K562 (cell line): ENCODE results near the gene FEN1. TPM values are rescaled to one million over a fixed set of nuclear protein-coding genes. Genes with fewer than 3 reads are reported as not detected.

ENCODE experiments used
- BRF1 ChIP-seq: IDR thresholded peaks from 3 replicates; pipeline ENCODE4 v1.6.1; 2011; ENCODE audit warnings: borderline replicate concordance, mild to moderate bottlenecking; ENCODE audit not compliant: insufficient read length; ENCODE audit errors: extremely low read depth
- CCNT2 ChIP-seq: IDR thresholded peaks from 2 replicates; pipeline ENCODE4 v1.6.1; 2011; ENCODE audit warnings: borderline replicate concordance, low read depth, mild to moderate bottlenecking, moderate library complexity, mixed read lengths, low read length; ENCODE audit not compliant: insufficient read length; ENCODE audit errors: extremely low read depth
- EP400 ChIP-seq: fragments of 450-650 bp; IDR thresholded peaks from 2 replicates; pipeline ENCODE4 v1.6.1; 2017; ENCODE audit warnings: antibody characterized with exemption, mild to moderate bottlenecking, moderate library complexity
- GMEB1 ChIP-seq: fragments of 250-450 bp; sonication (Bioruptor Pico); IDR thresholded peaks from 2 replicates; pipeline ENCODE4 v1.4.0; 2020; ENCODE audit warnings: mild to moderate bottlenecking
- HBP1 ChIP-seq: fragments of 450-650 bp; formaldehyde crosslinking; IDR thresholded peaks from 2 replicates; pipeline ENCODE4 v1.4.0; 2022; ENCODE audit warnings: missing genetic modification characterization
- NCOA4 ChIP-seq: fragments of 450-650 bp; IDR thresholded peaks from 2 replicates; pipeline ENCODE4 v1.6.1; 2018; ENCODE audit warnings: mild to moderate bottlenecking; ENCODE audit not compliant: partially characterized antibody
- POU5F1 ChIP-seq: fragments of 150-350 bp; IDR thresholded peaks from 2 replicates; pipeline ENCODE4 v1.6.1; 2014; ENCODE audit warnings: borderline replicate concordance, low read length, low read depth, mild to moderate bottlenecking; ENCODE audit not compliant: partially characterized antibody
- PTBP1 ChIP-seq: fragments of 200-400 bp; formaldehyde crosslinking; IDR thresholded peaks from 2 replicates; pipeline ENCODE4 v1.6.1; 2017; ENCODE audit warnings: low read depth, low read length
- PTRF ChIP-seq: fragments of 450-650 bp; IDR thresholded peaks from 2 replicates; pipeline ENCODE4 v1.6.1; 2016; ENCODE audit warnings: mild to moderate bottlenecking, missing genetic modification characterization, missing compliant biosample characterization
- PTTG1 ChIP-seq: fragments of 450-650 bp; IDR thresholded peaks from 2 replicates; pipeline ENCODE4 v1.6.1; 2016; ENCODE audit warnings: low read depth, mild to moderate bottlenecking, missing genetic modification characterization, missing compliant biosample characterization
- RNF2 ChIP-seq: sonication (generic); IDR thresholded peaks from 2 replicates; pipeline ENCODE4 v1.6.1; 2016
- ZNF239 ChIP-seq: fragments of 250-450 bp; sonication (Bioruptor Pico); IDR thresholded peaks from 2 replicates; pipeline ENCODE4 v1.4.0; 2020; ENCODE audit warnings: mild to moderate bottlenecking
- ZNF347 ChIP-seq: fragments of 450-650 bp; formaldehyde crosslinking; IDR thresholded peaks from 2 replicates; pipeline ENCODE4 v1.4.0; 2020; ENCODE audit warnings: low read depth, mild to moderate bottlenecking, moderate library complexity
- ZNF740 ChIP-seq, 3 experiments: fragments of 200-800 bp in 1 of 3; sonication (Bioruptor generic) in 1 of 3; sonication (generic) in 1 of 3; formaldehyde crosslinking in 1 of 3; IDR thresholded peaks; 2 replicates each; pipeline versions ENCODE4 v1.6.1 to v1.8.0; 2016 to 2022; ENCODE audit warnings: mild to moderate bottlenecking in 2 of 3, missing compliant biosample characterization in 2 of 3, missing genetic modification characterization in 2 of 3, missing genetic modification reagents in 1 of 3
- ZNF75A ChIP-seq: fragments of 450-650 bp; formaldehyde crosslinking; IDR thresholded peaks from 2 replicates; pipeline ENCODE4 v1.4.0; 2020; ENCODE audit warnings: mild to moderate bottlenecking
- polyA plus RNA-seq, 8 experiments: library from polyadenylated mRNA; depleted of rRNA in 4 of 8; stranded (reverse) in 5 of 8; unstranded in 3 of 8; fragments of >200 nt; fragmentation: Nextera tagmentation in 2 of 8; fragmentation: Illumina TruSeq in 1 of 8; extraction: Ambion mirVana in 2 of 8; extraction: Trizol in 1 of 8; gene quantifications; 2 replicates each; pipeline versions ENCODE4 v1.2.1 to v1.2.3, GENCODE V29; 2011 to 2014; ENCODE audit warnings: inconsistent platforms in 1 of 8, missing spikeins in 1 of 8
- total RNA-seq, 7 experiments: library from RNA; depleted of rRNA in 6 of 7; stranded (reverse); fragments of >200 nt in 6 of 7; fragmentation: Illumina TruSeq in 2 of 7; extraction: Trizol in 2 of 7; gene quantifications; 2 replicates each; pipeline versions ENCODE4 v1.2.1 to v1.2.3, GENCODE V29; 2011 to 2021; ENCODE audit warnings: low replicate concordance in 1 of 7
- TF ChIP-seq, protein P1 (sequence below): IDR thresholded peaks from 2 replicates; pipeline ENCODE4 v1.6.1; 2014; ENCODE audit warnings: antibody characterized with exemption
- TF ChIP-seq, protein P2 (sequence below): fragments of 450-650 bp; IDR thresholded peaks from one replicate; pipeline ENCODE4 v1.6.1; 2018; ENCODE audit warnings: mild to moderate bottlenecking, moderate library complexity; ENCODE audit not compliant: partially characterized antibody

FEN1 gene
- total and polyA plus RNA-seq, 9 of the 15 experiments (the other 6 are each of a cell fraction or from before 2014, with no cell fraction given), result 58.1 to 156 (median 137) TPM

GRCh38 chr11:61834278-61835048, 41.8 kb downstream of the FEN1 start (continued):
- TF ChIP-seq EP400, result peak; percentile 55; the same call in 1 of the 2 replicates
- no peak for TF ChIP-seq BRF1
- TF ChIP-seq GMEB1 (CRISPR knock-in tag), result no peak
- peak; percentile 37 for TF ChIP-seq ZNF239
- TF ChIP-seq RNF2, result peak; percentile 92
- TF ChIP-seq HBP1 (CRISPR knock-in tag), result no peak; the same call in 1 of the 2 replicates
- no peak for TF ChIP-seq ZNF347 (CRISPR knock-in tag)
- peak; percentile 63; the same call in 1 of the 2 replicates for TF ChIP-seq PTRF (tag)
- TF ChIP-seq PTTG1 (tag), result no peak
- TF ChIP-seq NCOA4, result no peak
- peak; percentile 89 for TF ChIP-seq ZNF740 (CRISPR knock-in tag; IDR thresholded peaks at IDR 0.05)
- peak; percentile 70 to 91; a peak in 3 of 4 replicates for TF ChIP-seq ZNF740 (tag; IDR thresholded peaks at IDR 0.05)
- TF ChIP-seq CCNT2, result peak; percentile 47
- TF ChIP-seq PTBP1, result no peak
- TF ChIP-seq ZNF75A (CRISPR knock-in tag), result no peak
- TF ChIP-seq POU5F1, result no peak
- TF ChIP-seq, protein P1, sequence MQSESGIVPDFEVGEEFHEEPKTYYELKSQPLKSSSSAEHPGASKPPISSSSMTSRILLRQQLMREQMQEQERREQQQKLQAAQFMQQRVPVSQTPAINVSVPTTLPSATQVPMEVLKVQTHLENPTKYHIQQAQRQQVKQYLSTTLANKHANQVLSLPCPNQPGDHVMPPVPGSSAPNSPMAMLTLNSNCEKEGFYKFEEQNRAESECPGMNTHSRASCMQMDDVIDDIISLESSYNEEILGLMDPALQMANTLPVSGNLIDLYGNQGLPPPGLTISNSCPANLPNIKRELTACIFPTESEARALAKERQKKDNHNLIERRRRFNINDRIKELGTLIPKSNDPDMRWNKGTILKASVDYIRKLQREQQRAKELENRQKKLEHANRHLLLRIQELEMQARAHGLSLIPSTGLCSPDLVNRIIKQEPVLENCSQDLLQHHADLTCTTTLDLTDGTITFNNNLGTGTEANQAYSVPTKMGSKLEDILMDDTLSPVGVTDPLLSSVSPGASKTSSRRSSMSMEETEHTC, result no peak
- TF ChIP-seq, protein P2, sequence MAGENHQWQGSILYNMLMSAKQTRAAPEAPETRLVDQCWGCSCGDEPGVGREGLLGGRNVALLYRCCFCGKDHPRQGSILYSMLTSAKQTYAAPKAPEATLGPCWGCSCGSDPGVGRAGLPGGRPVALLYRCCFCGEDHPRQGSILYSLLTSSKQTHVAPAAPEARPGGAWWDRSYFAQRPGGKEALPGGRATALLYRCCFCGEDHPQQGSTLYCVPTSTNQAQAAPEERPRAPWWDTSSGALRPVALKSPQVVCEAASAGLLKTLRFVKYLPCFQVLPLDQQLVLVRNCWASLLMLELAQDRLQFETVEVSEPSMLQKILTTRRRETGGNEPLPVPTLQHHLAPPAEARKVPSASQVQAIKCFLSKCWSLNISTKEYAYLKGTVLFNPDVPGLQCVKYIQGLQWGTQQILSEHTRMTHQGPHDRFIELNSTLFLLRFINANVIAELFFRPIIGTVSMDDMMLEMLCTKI, result no peak
